K562 (cell line): Measurements from ENCODE around the gene SHISA8. TPM values are rescaled to one million over a fixed set of nuclear protein-coding genes. Genes with fewer than 3 reads are reported as not detected.

ENCODE experiments used
- ATAC-seq: fragments of 200-7000 bp; cut with Tn5 transposase; 3 replicates; pipeline ENCODE4 v1.9.1; 2020; ENCODE audit warnings: moderate library complexity
- BruUV-seq: library from RNA; stranded (reverse); fragments of 400-500 nt; replicated peaks from 2 replicates; lab custom pipeline; 2021; lab: Mats Ljungman, UMichigan
- CTCF ChIA-PET: fragments of 300-600 bp; formaldehyde crosslinking; extraction: SDS; loops from one replicate; lab custom pipeline; 2021; ENCODE audit warnings: low intra/inter-chr PET ratio; lab: Yijun Ruan, JAX
- POLR2A ChIA-PET: fragments of 300-600, 350-650 bp; sonication (Branson Sonifier 250); formaldehyde crosslinking; extraction: SDS; loops from one replicate; lab custom pipeline; 2021; ENCODE audit warnings: antibody characterized with exemption, inconsistent platforms; lab: Yijun Ruan, JAX
- DNase-seq, 4 experiments: peaks; one replicate each; pipeline versions ENCODE4 v3.0.0 to v3.0.0-alpha.2; 2011 to 2018; ENCODE audit warnings: low spot score in 3 of 4, mixed read lengths in 3 of 4; ENCODE audit errors: extremely low read depth in 1 of 4
- FAIRE-seq: peaks from 2 replicates; lab custom pipeline; 2011; peaks lifted over from hg19 to GRCh38; lab: Jason Lieb, UNC
- H2AFZ ChIP-seq: 2 replicates; pipeline ENCODE4 v1.6.0; 2011; ENCODE audit warnings: low read depth, low read length, control low read depth, inconsistent platforms
- H3K27ac ChIP-seq: fragments of 200-600 bp; 3 replicates; pipeline ENCODE4 v1.8.0; 2011; ENCODE audit warnings: low read depth, mild to moderate bottlenecking, control low read depth, inconsistent platforms, low read length, moderate library complexity, mixed read lengths; ENCODE audit errors: extremely low read depth
- H3K27me3 ChIP-seq, 2 experiments: fragments of 300-600 bp in 1 of 2; 2 replicates in 1 of 2; 3 replicates in 1 of 2; pipeline versions ENCODE4 v1.6.0 to v1.8.0; 2011; ENCODE audit warnings: inconsistent platforms in 2 of 2, low read length in 2 of 2, mild to moderate bottlenecking in 1 of 2, mixed read lengths in 1 of 2, moderate library complexity in 1 of 2; ENCODE audit not compliant: control insufficient read depth in 2 of 2, insufficient read depth in 2 of 2
- H3K36me3 ChIP-seq: fragments of 300-600 bp; 3 replicates; pipeline ENCODE4 v1.8.0; 2011; ENCODE audit warnings: mild to moderate bottlenecking, low read length, inconsistent platforms; ENCODE audit not compliant: control insufficient read depth, insufficient read depth
- H3K4me1 ChIP-seq, 2 experiments: fragments of 200-600 bp in 1 of 2; replicated peaks in 1 of 2; 2 replicates in 1 of 2; 3 replicates in 1 of 2; pipeline versions ENCODE4 v1.5.1 to v1.8.0; 2011; ENCODE audit warnings: inconsistent platforms in 2 of 2, low read length in 2 of 2, mild to moderate bottlenecking in 1 of 2, mixed read lengths in 1 of 2, moderate library complexity in 1 of 2; ENCODE audit not compliant: control insufficient read depth in 2 of 2, insufficient read depth in 2 of 2
- H3K4me2 ChIP-seq: 2 replicates; pipeline ENCODE4 v1.6.1; 2011; ENCODE audit warnings: low read length, control low read depth, inconsistent platforms, mixed read lengths; ENCODE audit not compliant: insufficient read depth
- H3K4me3 ChIP-seq: fragments of 200-600 bp; sonication (generic), shearing (Covaris generic); 2 replicates; pipeline ENCODE4 v1.5.1; 2016; ENCODE audit warnings: control low read depth, inconsistent platforms
- H3K79me2 ChIP-seq: fragments of 200-600 bp; 3 replicates; pipeline ENCODE4 v1.8.0; 2011; ENCODE audit warnings: low read length, inconsistent platforms; ENCODE audit not compliant: control insufficient read depth, insufficient read depth
- H3K9ac ChIP-seq, 2 experiments: 2 replicates each; pipeline versions ENCODE4 v1.6.0 to v1.6.1; 2011; ENCODE audit warnings: low read depth in 2 of 2, low read length in 2 of 2, control low read depth in 1 of 2, inconsistent platforms in 1 of 2, mild to moderate bottlenecking in 1 of 2, mixed read lengths in 1 of 2; ENCODE audit not compliant: insufficient read depth in 1 of 2
- H3K9me1 ChIP-seq: one replicate; pipeline ENCODE4 v1.6.0; 2011; ENCODE audit warnings: inconsistent platforms, mild to moderate bottlenecking, low read length, moderate library complexity; ENCODE audit not compliant: control insufficient read depth, insufficient read depth
- H3K9me3 ChIP-seq: replicated peaks from 2 replicates; pipeline ENCODE4 v1.5.1; 2011; ENCODE audit warnings: low read depth, low read length, inconsistent platforms; ENCODE audit not compliant: control insufficient read depth, insufficient read depth
- H4K20me1 ChIP-seq: replicated peaks from 2 replicates; pipeline ENCODE4 v1.6.1; 2011; ENCODE audit warnings: low read length, inconsistent platforms, mixed read lengths; ENCODE audit not compliant: control insufficient read depth, insufficient read depth
- ARID4B ChIP-seq: sonication (generic); formaldehyde crosslinking; IDR thresholded peaks from 2 replicates; pipeline ENCODE4 v1.8.0; 2022; ENCODE audit warnings: mild to moderate bottlenecking, missing genetic modification reagents
- DMBX1 ChIP-seq: fragments of 250-450 bp; sonication (Bioruptor Pico); IDR thresholded peaks from 2 replicates; pipeline ENCODE4 v1.8.0; 2022; ENCODE audit warnings: inconsistent platforms, mild to moderate bottlenecking, moderate library complexity, borderline replicate concordance
- KLF16 ChIP-seq: IDR thresholded peaks from 2 replicates; pipeline ENCODE4 v1.6.1; 2016; ENCODE audit warnings: antibody characterized with exemption
- NR2C2 ChIP-seq, 2 experiments: fragments of 200-800 bp in 1 of 2; sonication (Bioruptor generic) in 1 of 2; sonication (generic) in 1 of 2; formaldehyde crosslinking in 1 of 2; IDR thresholded peaks; 2 replicates each; pipeline versions ENCODE4 v1.6.1 to v1.8.0; 2016 to 2022; ENCODE audit warnings: mild to moderate bottlenecking in 1 of 2, missing compliant biosample characterization in 1 of 2, missing genetic modification characterization in 1 of 2, missing genetic modification reagents in 1 of 2
- RBFOX2 ChIP-seq: fragments of 200-400 bp; formaldehyde crosslinking; IDR thresholded peaks from 2 replicates; pipeline ENCODE4 v1.6.1; 2017; ENCODE audit warnings: low read depth, mild to moderate bottlenecking, low read length, moderate library complexity
- THAP7 ChIP-seq: fragments of 250-450 bp; sonication (Bioruptor Pico); IDR thresholded peaks from 2 replicates; pipeline ENCODE4 v1.5.0; 2021
- TOE1 ChIP-seq, 2 experiments: fragments of 450-650 bp in 1 of 2; sonication (generic) in 1 of 2; formaldehyde crosslinking in 1 of 2; IDR thresholded peaks; 2 replicates each; pipeline versions ENCODE4 v1.7.1 to v1.8.0; 2016 to 2022; ENCODE audit warnings: borderline replicate concordance in 2 of 2, mild to moderate bottlenecking in 2 of 2, antibody characterized with exemption in 1 of 2, inconsistent platforms in 1 of 2, low read depth in 1 of 2, missing genetic modification reagents in 1 of 2, moderate library complexity in 1 of 2
- TSHZ1 ChIP-seq: fragments of 250-450 bp; sonication (Bioruptor Pico); IDR thresholded peaks from 2 replicates; pipeline ENCODE4 v1.4.0; 2020; ENCODE audit warnings: mild to moderate bottlenecking, moderate library complexity
- XRCC3 ChIP-seq: fragments of 450-650 bp; IDR thresholded peaks from 2 replicates; pipeline ENCODE4 v1.6.1; 2017; ENCODE audit warnings: mild to moderate bottlenecking, moderate library complexity
- ZFX ChIP-seq: sonication (generic); formaldehyde crosslinking; IDR thresholded peaks from 2 replicates; pipeline ENCODE4 v1.8.0; 2022; ENCODE audit warnings: mild to moderate bottlenecking, missing genetic modification reagents, moderate library complexity
- ZNF23 ChIP-seq: fragments of 250-450 bp; sonication (Bioruptor Pico); IDR thresholded peaks from 2 replicates; pipeline ENCODE4 v1.4.0; 2020; ENCODE audit warnings: mild to moderate bottlenecking
- WGBS: fragments of 100-300 bp; shearing (Covaris generic); methylation state at CpG from one replicate; pipeline ENCODE4 v1.1.6; 2016; ENCODE audit warnings: low coverage, mixed read lengths; ENCODE audit not compliant: insufficient coverage; ENCODE audit errors: missing lambda C conversion rate; 5-methylcytosine and 5-hydroxymethylcytosine counted together
- in situ Hi-C: fragments of 300-500 bp; cut with MboI; formaldehyde crosslinking; loops from 4 replicates; pipeline ENCODE4 v1.15.0; 2018; ENCODE audit warnings: inconsistent platforms, mixed read lengths
- intact Hi-C: fragments of 100-400 bp; cut with micrococcal nuclease; formaldehyde crosslinking; loops from 2 replicates; pipeline ENCODE4 v1.14.2; 2022
- polyA plus RNA-seq, 8 experiments: library from polyadenylated mRNA; depleted of rRNA in 4 of 8; stranded (reverse) in 5 of 8; unstranded in 3 of 8; fragments of >200 nt; fragmentation: Nextera tagmentation in 2 of 8; fragmentation: Illumina TruSeq in 1 of 8; extraction: Ambion mirVana in 2 of 8; extraction: Trizol in 1 of 8; gene quantifications; 2 replicates each; pipeline versions ENCODE4 v1.2.1 to v1.2.3, GENCODE V29; 2011 to 2014; ENCODE audit warnings: inconsistent platforms in 1 of 8, missing spikeins in 1 of 8
- total RNA-seq, 7 experiments: library from RNA; depleted of rRNA in 6 of 7; stranded (reverse); fragments of >200 nt in 6 of 7; fragmentation: Illumina TruSeq in 2 of 7; extraction: Trizol in 2 of 7; gene quantifications; 2 replicates each; pipeline versions ENCODE4 v1.2.1 to v1.2.3, GENCODE V29; 2011 to 2021; ENCODE audit warnings: low replicate concordance in 1 of 7

Gene SHISA8
- total and polyA plus RNA-seq, 9 of the 15 experiments (the other 6 are each of a cell fraction or from before 2014, with no cell fraction given), result 0.07 to 3.3 (median 1.1) TPM; not detected in 4

DNA sequence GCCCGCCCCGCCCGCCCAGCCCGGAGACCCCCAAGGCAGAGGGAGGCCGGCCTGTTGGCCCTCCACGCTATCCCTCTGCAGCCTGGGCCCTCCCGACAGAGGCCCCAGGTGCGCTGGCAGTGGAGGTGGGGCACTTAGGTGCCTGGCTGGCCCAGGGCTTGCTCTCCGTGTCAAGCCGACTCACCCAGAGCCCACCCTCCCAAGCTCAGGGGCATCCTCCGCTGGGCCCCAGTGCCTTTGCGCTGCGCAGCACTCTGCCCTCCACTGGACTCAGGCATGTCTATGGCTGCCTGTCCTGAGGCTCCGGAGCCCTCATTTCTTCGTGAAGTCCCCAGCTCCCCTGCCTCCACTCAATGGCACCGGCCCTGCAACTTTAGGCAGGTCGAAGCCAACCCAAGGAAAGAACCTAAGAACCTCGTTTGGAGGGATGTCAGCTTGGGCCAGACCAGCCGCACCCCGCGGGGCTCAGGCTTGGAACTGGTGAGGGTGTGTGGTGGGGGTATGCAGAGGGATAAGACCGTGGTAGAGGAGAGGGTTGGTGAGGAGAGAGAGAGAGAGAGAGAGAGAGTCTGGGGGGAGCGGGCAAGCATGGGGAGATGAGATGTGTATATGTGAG is 43.2 kb upstream of the SHISA8 start:
- intact Hi-C loops (no loop called here), in situ Hi-C loops (loop anchor here (25.0 kb wide), 1 partner anchor 479 kb away; the partner anchor contains the start of gene NFAM1)
- FAIRE-seq, result no peak
- Histone ChIP-seq H3K27me3 (no peaks in the 10 kb centered on the region), H3K27ac (no peak overlapping the region), H2AFZ (peak overlapping the region; percentile 74), H3K9ac (peak overlapping the region in 1 of 2 experiments; percentile 87; a peak in 2 of 4 replicates), H3K4me1 (peaks cover 11 to 29% of the 10 kb centered on the region in 2 experiments), H3K9me1 (no peaks in the 10 kb centered on the region), H3K79me2 (no peaks in the 10 kb centered on the region), H4K20me1 (no peaks in the 10 kb centered on the region), H3K36me3 (no peaks in the 10 kb centered on the region), H3K9me3 (no peaks in the 10 kb centered on the region), H3K4me3 (no peak overlapping the region), H3K4me2 (peak overlapping the region; percentile 27; the same call in 1 of the 2 replicates)
- ChIA-PET CTCF (no interaction called here), POLR2A (no interaction called here)
- ATAC-seq, result peak; percentile 55
- no peak for DNase-seq
- WGBS, result 70% methylated on average over 6 of the region's 23 CpGs
- BruUV-seq, result no TSS peak
- TF ChIP-seq ZNF23 (CRISPR knock-in tag), result no peak
- 0 out of 2 replicates have a peak, but pooled peaks have one; percentile 5 for TF ChIP-seq NR2C2 (CRISPR knock-in tag; IDR thresholded peaks at IDR 0.05)
- no peak for TF ChIP-seq NR2C2 (tag; IDR thresholded peaks at IDR 0.05)
- TF ChIP-seq XRCC3, result no peak
- TF ChIP-seq ZFX (CRISPR knock-in tag), result peak; percentile 54
- TF ChIP-seq KLF16, result no peak
- TF ChIP-seq RBFOX2, result 0 out of 2 replicates have a peak, but pooled peaks have one; percentile 2
- no peak for TF ChIP-seq TOE1 (IDR thresholded peaks at IDR 0.05; ENCODE audit: borderline replicate concordance)
- no peak for TF ChIP-seq TOE1 (CRISPR knock-in tag; IDR thresholded peaks at IDR 0.05; ENCODE audit: borderline replicate concordance, low read depth)
- TF ChIP-seq ARID4B (CRISPR knock-in tag), result no peak
- TF ChIP-seq THAP7, result no peak
- TF ChIP-seq TSHZ1 (CRISPR knock-in tag), result no peak
- no peak for TF ChIP-seq DMBX1
